NCI-H748 treated with DMSO at 0.1 percent for 48 hours (cell line): ENCODE data around the gene KCND3.
"Not testable (repeated sequence)": the region's sequence is repeated elsewhere in the genome, so short reads cannot be mapped to it uniquely, and the experiment has no call there.

Source experiments
- DNase-seq: peaks from one replicate; lab custom pipeline; 2025; lab: John Stamatoyannopoulos, UW

The KCND3 gene

DNA sequence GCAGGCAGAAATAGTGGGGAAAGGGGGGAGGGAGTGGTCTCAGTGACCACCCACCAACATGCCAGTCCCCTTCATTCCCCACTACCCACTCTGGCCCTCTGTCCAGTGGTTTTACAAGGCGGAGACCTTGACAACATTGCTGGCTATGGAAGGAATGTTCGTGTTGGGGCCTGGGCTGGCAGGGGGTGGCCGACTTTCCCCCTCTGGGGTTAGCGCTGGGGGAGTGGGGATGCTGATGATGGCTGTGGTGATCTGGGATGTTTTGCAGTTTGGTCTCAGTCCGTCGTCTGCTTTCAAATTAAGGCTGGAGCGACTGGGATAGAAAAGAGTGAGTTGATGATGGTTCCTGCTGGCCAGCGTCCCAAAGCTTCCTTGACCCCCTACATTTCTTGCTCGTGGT, 213.5 kb downstream of the KCND3 start:
- no peak for DNase-seq

DNA sequence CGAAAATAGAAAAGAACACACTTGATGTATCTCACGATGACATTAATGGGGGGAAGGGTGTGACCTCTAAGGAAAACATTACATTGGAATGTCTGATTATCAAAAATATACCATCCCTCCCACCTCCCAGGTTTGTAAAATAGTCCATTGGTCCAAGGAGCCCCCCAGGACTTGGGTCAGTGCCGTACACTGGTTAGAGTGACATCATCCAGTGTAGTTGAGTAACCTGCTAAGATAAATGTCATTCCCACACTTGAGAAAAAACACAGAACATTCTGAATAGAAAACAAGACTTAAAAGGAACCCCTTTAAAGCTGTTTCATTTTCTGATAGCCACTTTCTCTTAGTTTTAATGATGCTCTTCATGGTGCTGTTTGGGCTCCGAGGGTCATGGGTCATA, 218.6 kb downstream of the KCND3 start:
- no peak for DNase-seq

DNA sequence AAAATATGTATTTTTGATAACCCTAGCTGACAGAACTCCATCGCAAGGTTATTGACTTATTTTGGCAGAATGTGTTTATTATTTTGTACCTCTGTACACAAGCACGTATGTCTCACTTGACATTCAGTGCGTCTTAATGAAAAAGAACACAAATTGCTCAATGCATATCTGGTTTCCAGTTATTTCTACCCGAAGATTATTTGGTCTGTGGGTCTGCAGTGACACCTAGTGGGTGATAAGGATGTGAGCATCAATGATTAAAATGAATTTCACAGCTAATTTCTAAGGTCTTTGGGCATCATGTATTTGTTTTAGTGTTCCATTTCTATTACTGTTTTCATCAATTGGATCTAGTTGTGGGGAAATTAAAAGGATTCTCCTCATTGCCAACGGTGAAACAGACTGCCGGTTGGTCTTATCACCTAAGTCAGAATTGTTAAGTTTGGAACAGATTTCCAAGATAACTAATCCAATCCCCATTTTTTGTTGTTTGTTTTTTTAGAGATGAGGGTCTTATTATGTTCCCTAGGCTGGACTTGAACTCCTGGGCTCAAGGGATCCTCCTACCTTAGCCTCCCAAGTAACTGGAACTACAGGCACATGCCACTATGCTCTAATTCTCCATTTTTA, 219.8 kb downstream of the KCND3 start:
- peak; percentile 54 for DNase-seq

DNA sequence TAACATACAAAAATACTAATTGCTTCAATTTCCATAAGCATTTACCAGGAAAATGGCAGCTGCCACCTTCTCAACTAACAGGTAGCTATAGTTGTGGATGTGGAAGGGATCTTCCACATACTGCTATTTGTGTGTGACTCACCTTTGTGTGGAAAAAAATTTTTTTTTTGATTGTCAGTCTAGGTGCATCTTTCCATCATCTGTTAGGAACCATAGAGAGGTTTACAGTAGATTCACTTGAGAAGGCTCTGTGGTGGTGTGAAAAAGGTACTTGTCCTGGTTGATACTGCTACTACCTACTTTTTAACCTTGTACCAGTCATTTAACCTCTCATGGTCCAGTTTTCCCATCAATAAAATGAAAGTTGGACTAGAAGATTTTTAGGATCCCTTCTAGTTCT, 220.8 kb downstream of the KCND3 start:
- DNase-seq, result no peak

DNA sequence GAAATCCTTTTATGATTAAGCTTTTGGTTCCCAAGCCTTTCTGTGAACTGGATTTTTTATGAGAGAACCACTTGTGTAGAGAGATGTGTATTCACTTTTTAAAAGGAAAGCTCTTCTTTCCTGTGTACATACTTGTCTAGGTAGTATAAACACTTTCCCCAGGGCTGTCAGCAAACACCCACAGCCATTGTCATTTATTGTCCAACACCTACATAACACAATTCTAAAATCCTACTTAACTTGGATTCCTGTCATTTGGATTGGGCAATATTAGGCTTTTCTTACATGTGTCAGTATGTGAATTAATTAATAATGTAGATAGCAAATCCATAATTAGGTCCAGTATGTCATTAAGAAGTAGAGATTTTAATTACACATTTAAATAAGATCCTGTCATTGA, 221.4 kb downstream of the KCND3 start:
- peak; percentile 9 for DNase-seq

DNA sequence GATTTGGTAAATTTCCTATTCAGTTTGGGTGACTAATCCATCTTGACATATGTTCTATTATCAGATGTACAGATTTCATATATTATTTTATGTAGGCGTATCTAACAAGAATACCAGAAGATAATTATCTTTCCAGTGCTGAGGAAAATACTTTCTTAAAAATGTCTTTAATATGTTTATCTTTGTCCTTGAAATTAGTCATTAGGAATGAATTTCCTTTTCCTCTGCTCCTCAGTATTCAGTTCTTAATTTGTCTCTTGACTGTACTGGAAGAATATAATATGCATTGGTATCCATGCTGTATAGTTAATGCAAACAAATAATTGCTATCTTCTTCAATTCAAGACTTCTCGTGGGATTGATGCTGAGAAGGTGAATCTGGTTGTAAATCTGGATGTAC, 227.1 kb downstream of the KCND3 start:
- DNase-seq, result no peak

DNA sequence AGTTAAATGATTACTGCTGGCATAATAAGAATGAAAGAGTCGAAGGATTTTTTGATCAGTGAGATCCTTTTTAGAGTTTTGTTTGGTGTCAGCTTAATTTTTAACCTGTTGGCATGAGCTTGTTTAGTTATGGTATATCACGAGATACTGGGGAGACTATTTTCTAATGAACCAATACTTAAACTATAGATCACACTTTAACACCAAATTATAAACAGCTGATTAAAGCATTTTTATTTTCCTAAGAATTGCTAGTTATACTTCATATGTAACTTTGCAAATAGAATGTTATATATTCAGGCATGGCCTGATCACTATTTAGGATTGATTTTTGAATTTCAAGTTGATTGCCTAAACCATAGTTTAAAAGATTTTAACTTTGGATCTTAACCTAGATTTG, 227.8 kb downstream of the KCND3 start:
- no peak for DNase-seq

DNA sequence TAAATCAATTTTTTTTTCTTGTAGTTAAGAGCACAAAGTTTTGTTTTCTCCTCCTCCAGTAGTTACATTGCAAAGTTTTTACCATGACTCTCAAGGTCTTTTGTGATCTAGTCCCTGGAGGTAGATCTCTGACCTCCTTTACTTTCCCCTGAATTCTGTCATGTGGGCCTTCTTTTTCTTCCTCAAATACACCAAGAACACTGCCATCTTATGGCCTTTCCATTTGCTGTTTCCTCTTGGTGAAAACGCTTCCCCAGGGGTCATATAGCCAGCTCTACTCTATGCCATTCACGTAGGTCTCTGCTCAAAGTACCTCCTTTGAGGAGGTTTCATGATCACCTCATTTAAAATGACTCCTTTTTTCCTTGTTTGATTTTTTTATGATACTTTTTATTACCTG, 231.1 kb downstream of the KCND3 start:
- no peak for DNase-seq

DNA sequence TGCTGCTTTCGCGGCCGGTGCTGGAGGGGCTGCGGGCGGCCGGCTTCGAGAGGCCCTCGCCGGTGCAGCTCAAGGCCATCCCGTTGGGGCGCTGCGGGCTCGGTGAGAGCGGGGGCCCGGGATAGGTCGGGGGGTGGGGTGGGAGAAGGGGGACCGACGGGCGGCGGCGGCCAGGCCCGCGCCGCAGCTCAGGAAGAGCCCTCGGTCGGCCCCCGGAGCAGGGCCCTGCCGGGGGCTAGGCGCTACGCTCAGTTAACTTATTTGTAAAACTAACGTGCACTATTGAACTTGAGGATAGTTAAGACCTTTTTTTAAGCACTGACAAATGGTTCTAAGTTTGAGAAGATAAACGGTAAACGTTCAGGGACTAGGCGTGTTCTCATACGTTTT, 233.3 kb downstream of the KCND3 start:
- DNase-seq, result no peak

DNA sequence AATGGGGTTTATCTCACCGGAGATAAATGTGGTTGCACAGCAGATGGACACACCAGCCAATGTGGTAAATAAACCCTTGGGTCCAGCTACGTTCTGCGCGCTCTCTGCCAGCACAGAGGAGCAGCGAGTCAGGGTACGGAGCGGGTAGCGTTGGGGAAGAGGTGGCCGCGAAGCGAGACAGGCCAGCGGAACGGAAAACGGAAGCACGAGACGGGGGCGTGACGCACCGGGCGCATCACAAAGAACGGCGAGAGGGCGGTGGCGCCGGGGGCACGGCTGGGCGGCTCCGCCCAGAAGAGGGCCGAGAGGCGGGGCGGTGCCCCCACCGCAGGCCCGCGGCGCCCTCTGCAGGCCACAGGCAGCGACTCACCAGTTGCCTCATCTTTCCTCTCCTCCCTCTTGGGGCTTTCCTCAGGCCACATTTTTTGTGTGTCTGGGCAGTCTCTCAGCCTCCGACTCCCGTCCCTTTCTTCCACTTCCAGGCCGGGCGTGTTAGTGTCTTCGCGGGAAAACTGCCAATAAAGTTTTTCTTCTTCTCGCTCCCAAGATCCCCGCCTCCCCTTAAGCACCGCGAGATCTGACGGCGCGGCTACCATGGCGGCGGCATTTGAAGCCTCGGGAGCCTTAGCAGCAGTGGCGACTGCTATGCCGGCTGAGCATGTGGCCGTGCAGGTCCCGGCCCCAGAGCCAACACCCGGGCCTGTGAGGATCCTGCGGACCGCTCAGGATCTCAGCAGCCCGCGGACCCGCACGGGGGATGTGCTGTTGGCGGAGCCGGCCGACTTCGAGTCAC, 233.9 kb downstream of the KCND3 start, which contains the start of gene DDX20:
TSS of gene DDX20 (plus strand) at position 571 of the 793 bp plus-strand sequence. CDS start at position 595, 24 bp downstream.
- peak; percentile 94 for DNase-seq

DNA sequence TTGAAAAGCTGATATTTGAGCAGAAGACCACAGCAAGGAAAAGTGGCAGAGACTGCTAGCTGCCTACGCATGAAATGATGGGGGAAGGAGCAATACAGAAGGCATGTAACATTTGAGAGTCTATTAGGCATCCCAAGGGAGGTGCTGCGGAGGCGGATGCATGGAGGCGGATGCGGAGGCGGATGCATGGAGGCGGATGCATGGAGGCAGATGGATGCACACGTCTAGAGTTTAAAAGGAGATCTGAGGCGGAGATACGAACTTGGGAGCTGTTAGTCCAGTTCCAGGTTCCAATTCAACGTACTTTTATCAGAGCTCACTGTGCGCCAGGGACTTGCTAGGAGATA, 234.5 kb downstream of the KCND3 start:
- peak; percentile 39 for DNase-seq

DNA sequence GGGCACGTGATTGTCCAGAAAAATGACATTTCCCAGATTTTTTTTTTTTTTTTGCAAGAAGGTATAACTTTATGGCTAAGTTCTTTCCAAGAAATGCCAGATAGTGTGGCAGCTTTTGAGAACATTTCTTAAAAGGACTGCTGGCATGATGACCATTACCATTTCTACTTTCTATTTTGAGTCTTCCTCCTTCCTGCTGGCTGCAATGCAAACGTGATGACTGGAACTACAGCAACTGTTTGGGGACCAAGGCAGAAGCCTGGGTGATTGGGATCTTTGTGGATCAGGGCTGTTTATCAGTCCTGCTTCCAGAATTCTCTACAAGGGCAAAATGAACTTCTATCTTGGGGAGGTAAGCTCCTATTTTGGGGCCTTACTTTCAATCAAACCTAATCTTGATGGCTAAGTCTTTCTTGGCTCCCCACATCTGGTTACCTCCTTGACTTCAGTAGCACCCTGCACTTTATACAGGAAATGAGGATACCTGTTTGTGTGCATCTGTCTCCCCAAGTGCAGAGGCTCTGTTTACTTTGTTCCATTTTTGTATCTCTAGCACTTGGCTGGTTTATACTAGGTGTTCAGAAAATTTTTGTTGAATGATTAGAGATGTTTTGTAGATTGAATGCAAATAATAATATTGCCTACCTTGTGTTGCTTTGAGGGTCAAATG, 237.4 kb downstream of the KCND3 start:
- no peak for DNase-seq

DNA sequence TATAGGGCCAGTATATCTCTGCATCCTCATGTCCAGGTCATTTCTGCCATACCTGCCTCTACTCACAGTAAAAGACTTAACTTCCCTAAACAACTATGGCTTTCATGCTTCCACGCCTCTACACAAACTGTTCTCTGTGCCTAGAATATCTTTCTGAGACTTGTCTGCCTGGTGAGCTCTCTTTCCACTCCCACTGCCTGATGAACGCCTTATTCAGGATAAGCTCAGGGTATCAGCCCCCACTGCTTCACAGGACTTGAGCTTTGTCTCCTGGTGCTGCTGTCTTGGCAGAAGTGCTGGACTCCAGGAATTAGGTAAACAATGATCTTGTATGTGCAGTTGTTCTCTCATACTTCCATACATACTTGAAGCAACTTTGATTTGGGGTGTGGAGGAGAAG, 238.6 kb downstream of the KCND3 start:
- no peak for DNase-seq

DNA sequence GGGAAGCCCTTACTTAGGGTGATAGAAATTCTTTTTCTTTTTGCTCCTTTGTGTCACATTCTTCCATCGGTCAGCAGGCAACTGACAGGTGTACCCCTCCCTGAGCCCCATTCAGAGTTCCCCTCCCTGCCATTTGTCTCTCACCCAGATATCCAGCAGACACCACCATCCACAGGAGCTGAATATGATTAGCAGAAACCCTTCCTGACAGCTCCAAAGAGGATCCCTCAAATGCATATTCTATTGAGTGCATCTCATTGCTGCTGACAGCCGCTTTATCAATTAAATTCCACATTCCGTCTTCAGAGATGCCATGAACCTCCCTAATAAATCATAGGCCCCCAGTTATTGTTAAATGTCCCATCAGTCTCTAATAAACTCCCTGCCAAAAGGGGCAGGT, 239.8 kb downstream of the KCND3 start:
- DNase-seq, result no peak

DNA sequence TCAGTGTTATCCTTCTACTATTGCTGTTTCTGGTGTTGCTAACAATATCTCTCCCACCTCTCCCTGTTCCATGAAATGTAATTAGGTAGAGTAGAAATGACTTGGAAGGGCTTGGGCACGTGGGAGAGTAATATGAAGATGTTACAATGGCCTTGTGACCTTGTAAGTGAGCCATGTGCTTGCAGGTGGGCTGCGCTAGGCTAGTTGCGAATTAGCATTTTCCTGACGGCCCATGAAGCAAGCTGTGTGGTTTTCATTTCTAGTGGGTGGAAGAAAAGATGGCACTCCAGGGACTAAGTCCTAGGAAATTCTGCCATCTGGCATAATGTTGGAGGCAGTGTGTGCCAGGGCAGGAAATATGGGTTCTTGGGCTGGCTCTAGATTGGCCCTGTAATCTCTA, 241.5 kb downstream of the KCND3 start:
- no peak for DNase-seq

DNA sequence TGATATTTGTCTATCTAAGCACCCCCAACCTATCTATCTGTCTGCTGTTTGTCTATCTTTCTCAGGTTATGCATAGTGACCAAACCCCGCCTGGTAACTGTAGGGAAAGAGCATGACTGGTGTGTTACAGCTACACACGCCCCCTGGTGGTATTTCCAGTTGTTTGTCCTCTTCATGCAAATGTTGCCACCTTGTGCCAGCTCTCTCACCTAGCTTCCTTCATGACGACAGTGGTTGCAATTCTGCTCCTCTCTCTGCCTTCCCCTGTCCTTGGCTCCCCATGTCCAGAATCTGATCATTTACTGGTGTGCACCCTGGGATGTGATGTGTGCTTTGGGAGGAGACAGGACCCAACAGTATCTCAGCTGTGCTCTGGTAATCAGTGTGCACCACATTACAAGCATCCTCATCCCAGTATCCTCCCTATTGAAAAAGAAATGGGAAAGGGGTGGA, 242.2 kb downstream of the KCND3 start:
- peak; percentile 59 for DNase-seq

DNA sequence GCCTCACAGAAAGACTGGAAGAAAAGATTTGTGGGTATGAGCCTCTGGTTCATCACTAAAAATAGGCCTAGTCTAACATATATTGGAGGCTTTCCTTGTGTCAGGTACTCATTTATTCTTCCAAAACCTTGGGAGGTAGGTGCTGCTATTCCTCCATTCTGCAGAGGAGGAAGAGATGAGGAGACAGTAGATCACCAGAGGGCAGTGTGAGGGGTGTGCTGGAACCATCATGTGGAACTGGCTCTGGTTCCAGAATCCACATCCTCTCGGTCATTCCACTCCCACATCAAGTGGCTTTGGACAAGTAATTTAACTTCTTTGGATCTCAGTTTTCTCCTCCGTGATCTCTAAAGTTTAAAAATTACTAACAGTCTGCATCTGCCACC, 242.9 kb downstream of the KCND3 start:
- no peak for DNase-seq

DNA sequence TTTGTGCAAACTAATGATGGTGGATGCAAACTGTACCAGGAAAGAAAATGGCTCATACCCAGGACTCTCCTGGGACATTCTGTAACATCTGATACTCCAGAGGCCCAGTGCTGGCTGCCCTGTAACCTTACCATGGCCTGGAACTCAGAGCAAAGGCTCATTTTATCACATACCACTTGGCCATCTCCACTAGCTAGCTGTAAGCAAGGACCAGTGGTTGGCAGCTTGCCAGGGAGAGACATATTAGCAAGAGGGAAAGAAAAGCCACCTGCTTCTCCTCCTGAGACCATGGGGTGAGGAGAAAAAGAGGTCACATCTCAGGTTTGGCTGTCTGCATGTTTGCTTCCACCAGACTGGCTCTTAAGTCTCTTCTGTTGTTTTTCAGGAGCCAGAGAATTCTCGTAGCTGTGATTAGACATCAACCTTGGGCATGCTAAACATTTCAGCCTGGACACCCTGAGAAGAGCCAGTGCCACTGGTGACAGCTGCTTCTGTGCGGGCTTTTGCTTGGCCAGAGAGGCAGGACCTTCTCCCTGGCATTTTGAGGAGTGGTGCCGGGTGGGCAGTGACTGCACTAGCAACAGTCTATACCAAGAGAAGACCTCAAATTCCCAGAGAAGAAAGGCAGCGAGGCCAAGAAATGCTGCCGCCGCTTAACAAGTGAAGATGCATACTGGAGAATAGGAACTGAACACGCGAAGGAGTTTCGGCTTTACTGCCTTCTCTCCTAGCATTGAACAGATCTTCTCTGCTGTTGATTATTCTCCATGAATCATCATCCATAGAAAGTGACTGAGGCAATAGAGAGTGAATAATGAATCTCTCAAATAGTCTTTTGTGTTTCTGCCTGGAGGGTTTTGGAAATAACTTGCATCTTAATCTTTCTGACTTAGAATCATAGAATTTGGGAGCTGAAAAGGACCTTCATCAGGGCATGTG, 243.5 kb downstream of the KCND3 start:
- DNase-seq, result no peak

DNA sequence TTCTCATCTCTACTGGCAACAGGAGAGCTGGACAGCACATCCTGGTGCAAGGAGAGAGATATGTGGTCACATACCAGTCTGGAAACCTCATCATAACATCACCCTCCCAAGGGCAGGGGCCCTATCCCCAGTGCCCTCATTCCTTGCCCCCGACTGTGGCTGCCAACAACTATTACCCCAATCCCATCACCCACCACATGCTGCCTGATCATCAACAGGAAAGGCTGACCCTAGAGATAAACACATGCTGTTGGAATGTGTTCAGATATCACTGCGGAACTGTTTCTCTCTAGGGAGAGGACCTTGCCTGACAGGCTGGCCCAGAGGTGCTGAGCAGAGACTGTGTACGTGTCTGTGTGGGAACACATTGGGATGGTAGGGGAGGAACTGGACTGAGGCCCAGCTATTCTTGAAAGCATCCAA, 245.8 kb downstream of the KCND3 start:
- DNase-seq, result no peak

DNA sequence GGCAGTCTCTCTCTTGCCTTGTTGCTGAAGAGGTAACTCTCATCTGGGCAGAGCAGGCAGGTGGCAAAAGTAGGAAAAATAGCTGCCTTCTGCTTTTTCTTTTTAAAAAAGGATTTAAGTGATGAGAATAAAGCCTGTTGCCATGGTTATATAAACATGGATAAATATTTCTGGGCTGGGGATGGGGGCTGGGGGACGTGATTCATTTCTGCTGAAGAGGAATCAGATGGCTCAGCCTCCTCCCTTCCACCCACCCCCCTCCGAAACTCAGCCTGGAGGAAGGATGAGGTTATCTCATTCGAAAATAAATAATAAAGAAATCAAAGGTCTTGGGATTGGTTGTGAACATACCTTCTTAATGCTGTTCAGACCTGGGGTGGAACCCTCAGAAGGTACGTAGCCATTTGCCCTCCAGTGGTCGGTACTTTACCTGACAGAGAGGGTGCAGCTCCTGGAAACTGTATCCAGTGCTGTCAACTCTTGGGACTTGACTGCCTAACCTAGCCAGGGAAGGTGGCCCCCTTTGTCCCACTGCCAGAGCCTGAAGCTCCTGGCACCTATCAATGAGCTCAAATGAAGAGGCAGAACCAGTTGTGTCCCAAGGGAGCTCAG, 246.4 kb downstream of the KCND3 start:
- no peak for DNase-seq

DNA sequence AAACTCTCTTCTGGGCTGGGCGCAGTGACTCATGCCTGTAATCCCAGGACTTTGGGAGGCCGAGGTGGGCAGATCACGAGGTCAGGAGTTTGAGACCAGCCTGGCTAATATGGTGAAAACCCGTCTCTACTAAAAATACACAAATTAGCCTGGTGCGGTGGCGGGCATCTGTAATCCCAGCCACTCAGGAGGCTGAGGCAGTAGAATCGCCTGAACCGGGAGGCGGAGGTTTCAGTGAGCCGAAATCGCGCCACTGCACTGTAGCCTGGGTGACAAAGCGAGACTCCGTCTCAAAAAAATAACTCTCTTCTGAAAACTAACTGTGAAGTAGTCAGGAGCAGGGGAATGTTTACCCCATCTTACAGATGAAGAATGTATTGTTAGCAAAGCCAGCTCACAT, 247.2 kb downstream of the KCND3 start:
- not testable (repeated sequence) for DNase-seq
